ENCODE data around the gene INO80.

INO80 gene

GRCh38 chr15:41024885-41025284 is 91.2 kb downstream of the INO80 start:
- no peak for TF ChIP-seq CTCF (conservative IDR thresholded peaks at IDR 0.05)
- no peak overlapping the region for H3K27ac ChIP-seq

GRCh38 chr15:41024131-41024530 is 91.9 kb downstream of the INO80 start:
- no peak overlapping the region for H3K27ac ChIP-seq
- no peak for TF ChIP-seq ZFX (IDR thresholded peaks at IDR 0.05)
- no peak for TF ChIP-seq CTCF (conservative IDR thresholded peaks at IDR 0.05)

GRCh38 chr15:41022487-41023090 is 93.5 kb downstream of the INO80 start:
- no peak overlapping the region for H3K27ac ChIP-seq
- TF ChIP-seq CTCF (conservative IDR thresholded peaks at IDR 0.05) (peak; percentile 81), ZFX (IDR thresholded peaks at IDR 0.05) (no peak)

- H3K27ac ChIP-seq: no peak overlapping the region
- TF ChIP-seq CTCF (conservative IDR thresholded peaks at IDR 0.05) (no peak), ZFX (IDR thresholded peaks at IDR 0.05) (no peak)
Measured at GRCh38 chr15:41020829-41021228, 95.3 kb downstream of the INO80 start.

GRCh38 chr15:41020311-41020710 is 95.8 kb downstream of the INO80 start:
- H3K27ac ChIP-seq: no peak overlapping the region
- TF ChIP-seq ZFX (IDR thresholded peaks at IDR 0.05) (no peak), CTCF (conservative IDR thresholded peaks at IDR 0.05) (no peak)

- H3K27ac ChIP-seq: no peak overlapping the region
Measured at GRCh38 chr15:41019174-41019573, 96.9 kb downstream of the INO80 start.

GRCh38 chr15:41018534-41018933 is 97.5 kb downstream of the INO80 start:
- TF ChIP-seq CTCF (conservative IDR thresholded peaks at IDR 0.05): peak; percentile 89
- TF ChIP-seq ZFX (IDR thresholded peaks at IDR 0.05): no peak
- no peak overlapping the region for H3K27ac ChIP-seq

More at GRCh38 chr15:41019174-41019573, 96.9 kb downstream of the INO80 start:
- TF ChIP-seq CTCF (conservative IDR thresholded peaks at IDR 0.05) (no peak), ZFX (IDR thresholded peaks at IDR 0.05) (no peak)

Data from C4-2B (cell line).